C4-2B (cell line): ENCODE results near the gene PDE4B.

Experiments
- CTCF ChIP-seq: fragments of 450-650 bp; conservative IDR thresholded peaks from 2 replicates; pipeline ENCODE4 v1.5.1; 2017; ENCODE audit warnings: mild to moderate bottlenecking
- ZFX ChIP-seq: fragments of 450-650 bp; IDR thresholded peaks from 2 replicates; pipeline ENCODE4 v1.6.1; 2017

GRCh38 chr1:66168467-66168887 is 375.8 kb downstream of the PDE4B start:
- TF ChIP-seq ZFX: no peak
- TF ChIP-seq CTCF: no peak
